Measurements from ENCODE around the gene RBM20. TPM values are rescaled to one million over a fixed set of nuclear protein-coding genes. Genes with fewer than 3 reads are reported as not detected.
"Not testable (repeated sequence)": the region's sequence is repeated elsewhere in the genome, so short reads cannot be mapped to it uniquely, and the experiment has no call there.

RBM20 gene
- 10 to 100 TPM in 4 of 8 experiments, 1 to 10 TPM in 1, under 1 TPM in 3; 0.31 to 19.1 (median 8.8) TPM for total RNA-seq

- Histone ChIP-seq H3K27ac (peak within 1 kb of the TSS; percentile 49 to 72), H3K4me3 (peak within 1 kb of the TSS; percentile 57 to 84 (median 72)), H3K4me1 (replicated peaks in 1 of 2) (peaks cover 41 to 48% of the 10 kb centered on the region in 2 donors)
- in situ Hi-C loops (cut with MboI; ENCODE audit: low pct_unique_long_range_greater_than_20kb in 2 of 9, low sequenced_read_pairs in 9 of 9, unreplicated experiment in 9 of 9): no loop called here
- WGBS, 10 experiments: 0 to 7% (median 0%) methylated on average over 1 to 16 of the region's 106 CpGs; no CpG with 5 or more reads in 4 of the 10 experiments
- peak; percentile 61 to 79 (median 73) for ATAC-seq (replicated peaks in 6 of 8)
These were observed at the start of gene RBM20 for GRCh38 chr10:110643653-110644597. Gene RBM20, plus strand, starts transcription at chr10:110644336. Its CDS starts 119 bp downstream, at chr10:110644455.

GRCh38 chr10:110597476-110597875, 46.7 kb upstream of the RBM20 start:
- H3K4me1 ChIP-seq (replicated peaks in 1 of 2): no peaks in the 10 kb centered on the region
- WGBS, 10 experiments: 83 to 100% (median 100%) methylated on average over 1 to 2 of the region's 2 CpGs; no CpG with 5 or more reads in 1 of the 10 experiments
- no peak overlapping the region for H3K4me3 ChIP-seq
- H3K27ac ChIP-seq: no peak overlapping the region
- in situ Hi-C loops (cut with MboI; ENCODE audit: low pct_unique_long_range_greater_than_20kb in 2 of 9, low sequenced_read_pairs in 9 of 9, unreplicated experiment in 9 of 9): no loop called here
- ATAC-seq (replicated peaks in 6 of 8): no peak

DNA sequence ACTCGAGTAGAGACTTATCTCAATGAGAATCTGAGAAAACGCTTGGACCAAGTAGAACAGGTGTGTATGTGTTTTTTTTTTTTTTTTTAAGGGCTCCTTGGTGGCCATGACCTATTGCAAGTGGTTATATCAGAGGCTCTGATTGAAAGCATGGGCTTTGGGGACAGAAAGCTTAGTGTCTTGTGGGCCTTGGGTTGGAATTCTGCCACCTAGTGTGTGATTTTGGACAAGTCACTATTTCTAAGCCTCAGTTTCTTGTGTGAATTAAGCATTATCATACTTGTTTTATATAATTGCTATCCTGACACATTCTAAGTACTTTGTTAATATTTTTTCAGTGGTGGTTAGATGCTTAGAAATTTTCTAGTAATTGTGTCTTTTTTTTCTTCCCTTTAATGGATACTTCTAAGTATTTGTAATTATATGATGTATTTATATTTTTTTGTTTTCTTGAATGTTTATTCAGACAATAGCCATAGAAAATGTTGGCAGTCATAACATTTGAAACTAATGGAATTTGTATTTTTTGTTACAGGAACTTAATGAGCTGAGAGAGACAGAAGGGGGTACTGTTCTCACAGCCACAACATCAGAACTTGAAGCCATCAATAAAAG, 43.5 kb upstream of the RBM20 start:
- whole genome bisulfite sequencing, 10 experiments: 67 to 100% (median 83%) methylated on average over 1 to 2 of the region's 2 CpGs; no CpG with 5 or more reads in 4 of the 10 experiments
- no peak overlapping the region for H3K27ac ChIP-seq
- peak in 6 of 8 experiments; percentile 24 to 67 (median 54) for ATAC-seq (replicated peaks in 6 of 8)
- no peak overlapping the region for H3K4me3 ChIP-seq
- in situ Hi-C loops (cut with MboI; ENCODE audit: low pct_unique_long_range_greater_than_20kb in 2 of 9, low sequenced_read_pairs in 9 of 9, unreplicated experiment in 9 of 9): loop anchor here in 7 of 9 experiments (10.0 to 25.0 kb wide), 4 partner anchors 137 to 1537 kb away; no protein-coding TSS in a partner anchor
- H3K4me1 ChIP-seq (replicated peaks in 1 of 2): no peaks in the 10 kb centered on the region

- in situ Hi-C loops (cut with MboI; ENCODE audit: low pct_unique_long_range_greater_than_20kb in 2 of 9, low sequenced_read_pairs in 9 of 9, unreplicated experiment in 9 of 9): loop anchor here in 7 of 9 experiments (10.0 to 25.0 kb wide), 4 partner anchors 136 to 1536 kb away; no protein-coding TSS in a partner anchor
- Histone ChIP-seq H3K4me3 (no peak overlapping the region), H3K4me1 (replicated peaks in 1 of 2) (no peaks in the 10 kb centered on the region), H3K27ac (no peak overlapping the region)
- WGBS, 10 experiments: 25 to 100% (median 85%) methylated on average over 1 to 4 of the region's 4 CpGs
- ATAC-seq (replicated peaks in 6 of 8): no peak
These were observed 42.6 kb upstream of the RBM20 start for GRCh38 chr10:110601581-110601980.

DNA sequence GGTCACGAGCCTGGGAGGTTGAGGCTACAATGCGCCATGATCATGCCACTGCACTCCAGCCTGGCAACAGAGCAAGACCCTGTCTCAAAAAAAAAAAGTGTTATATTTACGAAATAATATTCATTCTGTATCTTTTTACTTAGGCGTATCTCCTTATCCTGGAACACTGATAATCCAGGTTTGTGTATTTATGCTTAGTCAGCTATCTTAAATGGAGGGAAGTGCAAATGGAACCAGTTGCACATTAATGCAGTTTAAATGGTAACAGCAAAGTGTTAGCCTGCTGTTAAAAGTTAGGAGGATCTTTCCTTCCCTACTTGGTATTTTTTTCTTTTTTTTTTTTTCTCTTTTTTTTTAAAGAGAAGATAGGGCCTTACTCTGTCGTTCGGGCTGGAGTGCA, 36.0 kb upstream of the RBM20 start:
- ATAC-seq (replicated peaks in 6 of 8): no peak
- peaks cover 6 to 10% of the 10 kb centered on the region in 2 donors for H3K4me1 ChIP-seq (replicated peaks in 1 of 2)
- H3K4me3 ChIP-seq: no peak overlapping the region
- 63 to 100% (median 79%) methylated on average over 2 to 6 of the region's 6 CpGs; no CpG with 5 or more reads in 2 of the 10 experiments for WGBS, 10 experiments
- in situ Hi-C loops (cut with MboI; ENCODE audit: low pct_unique_long_range_greater_than_20kb in 2 of 9, low sequenced_read_pairs in 9 of 9, unreplicated experiment in 9 of 9): loop anchor here in 7 of 9 experiments (10.0 to 25.0 kb wide), 4 partner anchors 129 to 1529 kb away; no protein-coding TSS in a partner anchor
- H3K27ac ChIP-seq: no peak overlapping the region

DNA sequence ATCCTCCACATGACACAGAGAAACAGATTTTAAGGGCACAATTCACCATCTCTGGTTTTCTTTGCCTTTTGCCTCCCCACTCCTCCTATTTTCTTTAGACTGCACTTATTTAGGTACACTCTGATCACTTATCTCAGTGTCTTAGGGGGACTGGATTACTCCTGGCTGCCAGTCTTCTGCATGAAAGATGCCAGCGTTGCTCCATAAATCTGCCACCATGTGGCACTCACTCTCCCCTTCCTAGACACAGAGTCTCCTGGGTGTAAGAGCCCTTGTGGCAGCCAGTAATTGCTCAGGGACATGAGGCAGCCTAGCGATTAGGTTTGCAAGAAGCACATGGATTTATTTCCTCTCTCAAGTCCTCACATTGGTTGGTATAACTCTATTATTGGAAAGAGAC, 34.5 kb upstream of the RBM20 start:
- H3K4me1 ChIP-seq (replicated peaks in 1 of 2): peaks cover 6 to 10% of the 10 kb centered on the region in 2 donors
- peak in 6 of 8 experiments; percentile 36 to 82 (median 72) for ATAC-seq (replicated peaks in 6 of 8)
- H3K27ac ChIP-seq: no peak overlapping the region
- in situ Hi-C loops (cut with MboI; ENCODE audit: low pct_unique_long_range_greater_than_20kb in 2 of 9, low sequenced_read_pairs in 9 of 9, unreplicated experiment in 9 of 9): loop anchor here in 7 of 9 experiments (10.0 to 25.0 kb wide), 4 partner anchors 128 to 1528 kb away; no protein-coding TSS in a partner anchor
- H3K4me3 ChIP-seq: no peak overlapping the region
- WGBS, 10 experiments: 0 to 47% (median 33%) methylated on average over 1 to 2 of the region's 2 CpGs; no CpG with 5 or more reads in 5 of the 10 experiments

- peaks cover 6 to 10% of the 10 kb centered on the region in 2 donors for H3K4me1 ChIP-seq (replicated peaks in 1 of 2)
- ATAC-seq (replicated peaks in 6 of 8): peak; percentile 61 to 76 (median 68)
- H3K4me3 ChIP-seq: peak overlapping the region in 1 of 5 donors; percentile 0
- WGBS, 10 experiments: 0 to 55% (median 19%) methylated on average over 1 to 3 of the region's 3 CpGs
- H3K27ac ChIP-seq: peak overlapping the region in 1 of 2 donors; percentile 15
- in situ Hi-C loops (cut with MboI; ENCODE audit: low pct_unique_long_range_greater_than_20kb in 2 of 9, low sequenced_read_pairs in 9 of 9, unreplicated experiment in 9 of 9): loop anchor here in 6 of 9 experiments (25.0 kb wide), 3 partner anchors 127 to 1527 kb away; no protein-coding TSS in a partner anchor
These were observed 33.8 kb upstream of the RBM20 start for GRCh38 chr10:110610308-110610774.

DNA sequence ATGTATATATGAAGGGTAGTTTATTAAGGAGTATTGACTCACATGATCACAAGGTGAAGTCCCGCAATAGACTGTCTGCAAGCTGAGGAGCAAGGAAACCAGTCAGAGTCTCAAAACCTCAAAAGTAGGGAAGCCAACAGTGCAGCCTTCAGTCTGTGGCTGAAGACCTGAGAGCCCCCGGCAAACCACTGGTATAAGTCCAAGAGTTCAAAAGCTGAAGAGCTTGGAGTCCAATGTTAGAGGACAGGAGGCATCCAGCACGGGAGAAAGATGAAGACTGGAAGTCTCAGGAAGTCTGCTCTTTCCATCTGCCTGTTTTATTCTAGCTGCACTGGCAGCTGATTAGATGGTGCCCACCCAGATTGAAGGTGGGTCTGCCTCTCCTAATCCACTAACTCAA, 33.4 kb upstream of the RBM20 start:
- H3K4me3 ChIP-seq; ATAC-seq (replicated peaks in 6 of 8); H3K27ac ChIP-seq: not testable (repeated sequence)
- in situ Hi-C loops (cut with MboI; ENCODE audit: low pct_unique_long_range_greater_than_20kb in 2 of 9, low sequenced_read_pairs in 9 of 9, unreplicated experiment in 9 of 9): loop anchor here in 6 of 9 experiments (25.0 kb wide), 3 partner anchors 127 to 1527 kb away; no protein-coding TSS in a partner anchor
- peaks cover 6 to 10% of the 10 kb centered on the region in 2 donors for H3K4me1 ChIP-seq (replicated peaks in 1 of 2)
- WGBS, 10 experiments: 63 to 100% (median 90%) methylated on average over 1 to 3 of the region's 3 CpGs; no CpG with 5 or more reads in 2 of the 10 experiments

DNA sequence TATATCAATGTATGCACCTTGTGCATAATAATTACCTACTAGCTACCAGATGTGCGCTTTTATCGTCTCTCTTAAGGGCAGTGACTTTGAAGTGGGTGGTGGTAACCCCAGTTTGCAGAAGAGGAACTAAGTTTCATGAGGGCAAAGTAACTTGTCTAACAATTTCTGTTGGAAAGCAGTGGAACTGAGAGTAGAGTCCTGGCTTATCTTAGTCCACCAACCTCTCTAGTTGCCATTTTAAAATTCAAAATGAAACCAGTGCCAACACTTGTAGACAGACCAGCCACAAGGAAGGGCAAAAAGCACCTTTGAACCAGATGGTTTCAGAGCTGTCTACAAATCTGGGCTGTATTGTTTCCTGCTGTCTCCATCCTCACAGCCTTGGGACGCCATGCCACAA, 32.0 kb upstream of the RBM20 start:
- in situ Hi-C loops (cut with MboI; ENCODE audit: low pct_unique_long_range_greater_than_20kb in 2 of 9, low sequenced_read_pairs in 9 of 9, unreplicated experiment in 9 of 9): loop anchor here in 6 of 9 experiments (25.0 kb wide), 3 partner anchors 125 to 1525 kb away; no protein-coding TSS in a partner anchor

GRCh38 chr10:110612629-110613028, 31.5 kb upstream of the RBM20 start:
- no peak for ATAC-seq (replicated peaks in 6 of 8)
- Histone ChIP-seq H3K4me3 (no peak overlapping the region), H3K4me1 (replicated peaks in 1 of 2) (peaks cover 8 to 13% of the 10 kb centered on the region in 2 donors), H3K27ac (no peak overlapping the region)
- WGBS, 10 experiments: 40 to 100% (median 100%) methylated on average over 1 to 2 of the region's 4 CpGs; no CpG with 5 or more reads in 6 of the 10 experiments
- in situ Hi-C loops (cut with MboI; ENCODE audit: low pct_unique_long_range_greater_than_20kb in 2 of 9, low sequenced_read_pairs in 9 of 9, unreplicated experiment in 9 of 9): loop anchor here in 6 of 9 experiments (25.0 kb wide), 3 partner anchors 125 to 1525 kb away; no protein-coding TSS in a partner anchor

More for the DNA sequence above, 32.0 kb upstream of the RBM20 start:
- Histone ChIP-seq H3K27ac (no peak overlapping the region), H3K4me1 (replicated peaks in 1 of 2) (peaks cover 6 to 10% of the 10 kb centered on the region in 2 donors), H3K4me3 (no peak overlapping the region)
- no peak for ATAC-seq (replicated peaks in 6 of 8)
- WGBS, 10 experiments: 49 to 100% (median 76%) methylated on average over 1 to 3 of the region's 3 CpGs; no CpG with 5 or more reads in 2 of the 10 experiments

- 44 to 92% (median 69%) methylated on average over 1 to 4 of the region's 8 CpGs; no CpG with 5 or more reads in 2 of the 10 experiments for WGBS, 10 experiments
- in situ Hi-C loops (cut with MboI; ENCODE audit: low pct_unique_long_range_greater_than_20kb in 2 of 9, low sequenced_read_pairs in 9 of 9, unreplicated experiment in 9 of 9): loop anchor here in 6 of 9 experiments (25.0 kb wide), 3 partner anchors 124 to 1524 kb away; no protein-coding TSS in a partner anchor
These were observed 30.7 kb upstream of the RBM20 start for GRCh38 chr10:110613341-110613995.

More at GRCh38 chr10:110613341-110613995, 30.7 kb upstream of the RBM20 start:
- no peak for ATAC-seq (replicated peaks in 6 of 8)
- H3K27ac ChIP-seq: no peak overlapping the region
- H3K4me3 ChIP-seq: no peak overlapping the region
- H3K4me1 ChIP-seq (replicated peaks in 1 of 2): peaks cover 15 to 20% of the 10 kb centered on the region in 2 donors

Measured in motor neuron (in vitro differentiated cells).